Measurements from ENCODE around the gene CHERP.

The CHERP gene

GRCh38 chr19:16542045-16542909 lies at the start of gene CHERP:
CHERP (minus strand) TSS chr19:16542437; CDS start chr19:16542378, 59 bp downstream.
- DNase-seq (ENCODE audit: low spot score), result peak; percentile 92

- DNase-seq (ENCODE audit: low spot score), result no peak
Observed at GRCh38 chr19:16590876-16591802, 48.9 kb upstream of the CHERP start.

GRCh38 chr19:16589917-16590316 lies 47.7 kb upstream of the CHERP start:
- no peak for DNase-seq (ENCODE audit: low spot score)

GRCh38 chr19:16588824-16589577 lies 46.8 kb upstream of the CHERP start:
- no peak for DNase-seq (ENCODE audit: low spot score)

- DNase-seq (ENCODE audit: low spot score), result peak; percentile 25
Observed at GRCh38 chr19:16587833-16588823, 45.9 kb upstream of the CHERP start.

GRCh38 chr19:16586991-16587832 lies 45.0 kb upstream of the CHERP start:
- no peak for DNase-seq (ENCODE audit: low spot score)

GRCh38 chr19:16586477-16586871 lies 44.2 kb upstream of the CHERP start:
- DNase-seq (ENCODE audit: low spot score), result no peak

GRCh38 chr19:16585808-16586476 lies 43.7 kb upstream of the CHERP start:
- DNase-seq (ENCODE audit: low spot score), result no peak

- DNase-seq (ENCODE audit: low spot score), result no peak
Observed at GRCh38 chr19:16585094-16585801, 43.0 kb upstream of the CHERP start.

GRCh38 chr19:16584248-16585093 lies 42.2 kb upstream of the CHERP start:
- DNase-seq (ENCODE audit: low spot score), result no peak

GRCh38 chr19:16582486-16583261 lies 40.4 kb upstream of the CHERP start:
- no peak for DNase-seq (ENCODE audit: low spot score)

- no peak for DNase-seq (ENCODE audit: low spot score)
Observed at GRCh38 chr19:16581971-16582343, 39.7 kb upstream of the CHERP start.

GRCh38 chr19:16581145-16581970 lies 39.1 kb upstream of the CHERP start:
- DNase-seq (ENCODE audit: low spot score), result no peak

GRCh38 chr19:16579381-16579780 lies 37.1 kb upstream of the CHERP start:
- no peak for DNase-seq (ENCODE audit: low spot score)

GRCh38 chr19:16577531-16577985 lies 35.3 kb upstream of the CHERP start:
- no peak for DNase-seq (ENCODE audit: low spot score)

Measured in hematopoietic multipotent progenitor cell treated with erythropoietin and hydrocortisone succinate and interleukin-3 and kit ligand, for 17 days (in vitro differentiated cells).